KOPT-K1 (cell line): ENCODE measurements around the gene SULT6B1.
"Not testable (repeated sequence)": the region's sequence is repeated elsewhere in the genome, so short reads cannot be mapped to it uniquely, and the experiment has no call there.

ENCODE experiments used
- H3K27ac ChIP-seq: fragments of 200-600 bp; sonication (generic); 2 replicates; pipeline ENCODE4 v1.5.1; 2016; ENCODE audit warnings: antibody characterized with exemption, mild to moderate bottlenecking, low read depth, low read length; ENCODE audit not compliant: poor library complexity, severe bottlenecking
- H3K36me3 ChIP-seq: fragments of 200-600 bp; sonication (generic); 2 replicates; pipeline ENCODE4 v1.5.1; 2017; ENCODE audit warnings: antibody characterized with exemption, mild to moderate bottlenecking, low read length, moderate library complexity; ENCODE audit not compliant: insufficient read depth
- H3K9me3 ChIP-seq: fragments of 200-600 bp; sonication (generic); 2 replicates; pipeline ENCODE4 v1.5.1; 2017; ENCODE audit warnings: antibody characterized with exemption, low read length, mild to moderate bottlenecking; ENCODE audit not compliant: insufficient read depth, poor library complexity, severe bottlenecking

SULT6B1 gene

DNA sequence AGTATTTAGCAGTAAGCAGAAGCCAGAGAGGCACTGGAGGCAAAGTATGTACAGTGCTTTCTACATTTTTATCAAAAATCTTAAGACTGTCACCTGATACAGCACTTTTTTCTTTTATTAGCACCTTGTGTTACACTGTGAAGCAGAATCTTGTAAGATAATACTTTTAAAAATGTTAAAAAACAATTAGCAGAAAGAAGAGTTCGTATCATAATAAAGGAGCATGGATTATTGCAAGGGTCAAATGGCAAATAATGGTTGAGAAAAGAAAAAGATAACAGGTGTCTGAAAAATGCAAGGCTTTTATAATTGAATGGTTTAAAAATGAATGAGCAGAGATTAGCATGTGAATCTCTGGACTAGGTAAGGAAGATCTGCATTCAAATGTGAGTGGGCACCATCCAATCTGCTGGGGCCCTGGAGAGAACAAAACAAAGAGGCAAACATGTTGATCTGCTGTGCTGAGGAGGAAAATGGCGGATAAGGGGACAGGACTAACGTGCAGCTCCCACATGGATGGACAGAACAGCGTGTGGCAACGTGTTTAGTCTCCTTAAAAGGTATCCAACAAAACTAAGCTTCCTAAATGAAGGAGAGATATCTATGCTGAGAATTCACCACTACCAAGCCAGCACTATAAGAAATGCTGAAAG lies 17.3 kb upstream of the SULT6B1 start:
- Histone ChIP-seq H3K27ac (no peak overlapping the region), H3K36me3 (peaks cover 100% of the 10 kb centered on the region), H3K9me3 (peaks cover 58% of the 10 kb centered on the region)

DNA sequence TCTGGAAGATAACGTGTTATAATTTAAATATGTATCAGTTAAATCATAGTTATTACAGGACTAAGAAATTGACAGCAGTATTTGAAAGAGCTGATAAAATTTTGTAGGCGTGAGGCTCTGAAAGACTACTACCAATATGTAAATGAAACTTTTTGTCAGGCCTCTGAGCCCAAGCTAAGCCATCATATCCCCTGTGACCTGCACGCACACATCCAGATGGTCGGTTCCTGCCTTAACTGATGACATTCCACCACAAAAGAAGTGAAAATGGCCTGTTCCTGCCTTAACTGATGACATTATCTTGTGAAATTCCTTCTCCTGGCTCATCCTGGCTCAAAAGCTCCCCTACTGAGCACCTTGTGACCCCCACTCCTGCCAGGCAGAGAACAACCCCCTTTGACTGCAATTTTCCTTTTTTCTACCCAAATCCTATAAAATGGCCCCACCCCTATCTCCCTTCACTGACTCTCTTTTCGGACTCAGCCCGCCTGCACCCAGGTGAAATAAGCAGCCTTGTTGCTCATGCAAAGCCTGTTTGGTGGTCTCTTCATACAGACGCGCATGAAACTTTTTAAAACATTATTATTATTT lies 16.7 kb upstream of the SULT6B1 start:
- Histone ChIP-seq H3K9me3 (peaks cover 58% of the 10 kb centered on the region), H3K36me3 (peaks cover 100% of the 10 kb centered on the region)
- not testable (repeated sequence) for H3K27ac ChIP-seq

DNA sequence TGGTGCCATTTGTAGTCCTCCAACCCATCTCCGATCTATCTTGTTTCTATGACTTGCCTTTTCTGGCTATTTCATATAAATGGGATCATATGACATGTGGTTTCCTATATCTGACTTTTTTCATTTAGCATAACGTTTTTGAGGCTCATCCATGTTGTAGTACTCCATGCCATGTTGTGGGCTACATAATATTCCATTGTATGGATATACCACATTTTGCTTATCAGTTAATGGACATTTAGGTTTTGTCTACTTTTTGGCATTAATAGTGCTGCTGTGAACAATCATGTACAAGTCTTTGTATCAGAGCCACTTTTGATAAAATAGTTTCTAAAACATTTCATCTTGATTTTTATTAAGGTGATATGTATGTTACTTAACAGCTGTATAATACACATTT lies 15.2 kb upstream of the SULT6B1 start:
- Histone ChIP-seq H3K9me3 (peaks cover 46% of the 10 kb centered on the region), H3K27ac (no peak overlapping the region), H3K36me3 (peaks cover 95% of the 10 kb centered on the region)

DNA sequence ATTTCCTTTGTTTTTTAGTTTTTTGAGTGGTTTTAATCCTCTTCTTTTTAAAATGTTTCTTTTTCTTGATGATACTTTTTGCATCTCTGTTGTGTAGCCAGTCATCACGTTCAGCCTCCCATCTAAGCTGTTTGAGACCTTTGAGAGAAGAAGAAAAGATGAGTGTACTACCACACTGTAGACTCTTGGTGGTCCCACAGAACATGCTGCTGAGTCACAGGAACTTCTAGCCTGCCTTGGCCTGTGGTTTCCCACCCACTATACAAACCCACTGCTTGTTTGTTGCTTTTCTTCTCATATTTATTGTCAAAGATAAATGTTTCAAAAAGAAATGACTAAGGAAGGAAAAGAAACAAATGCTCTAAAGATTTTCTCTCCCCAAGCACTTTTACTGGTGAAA lies 13.3 kb upstream of the SULT6B1 start:
- H3K9me3 ChIP-seq = peaks cover 26% of the 10 kb centered on the region
- no peak overlapping the region for H3K27ac ChIP-seq
- H3K36me3 ChIP-seq = peaks cover 81% of the 10 kb centered on the region

DNA sequence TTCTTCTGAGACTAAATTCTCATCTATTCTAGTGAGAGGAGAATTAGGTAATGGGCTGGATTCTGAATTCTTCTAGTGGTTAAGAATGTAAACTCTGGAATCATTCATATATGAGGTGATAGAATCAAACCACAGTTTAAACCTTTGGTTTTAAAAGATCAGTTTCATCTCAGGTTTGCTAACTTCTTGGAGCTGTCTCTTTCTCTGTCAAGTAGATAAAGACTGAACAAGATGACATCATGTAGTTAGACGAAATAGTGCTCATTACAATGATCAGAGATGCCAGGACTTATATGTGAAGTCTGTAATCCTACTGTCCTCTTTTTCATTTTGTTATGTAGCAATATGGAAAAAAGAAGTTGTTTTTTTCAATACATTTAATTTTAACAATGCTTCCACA lies 12.7 kb upstream of the SULT6B1 start:
- Histone ChIP-seq H3K9me3 (peaks cover 21% of the 10 kb centered on the region), H3K27ac (no peak overlapping the region), H3K36me3 (peaks cover 75% of the 10 kb centered on the region)

DNA sequence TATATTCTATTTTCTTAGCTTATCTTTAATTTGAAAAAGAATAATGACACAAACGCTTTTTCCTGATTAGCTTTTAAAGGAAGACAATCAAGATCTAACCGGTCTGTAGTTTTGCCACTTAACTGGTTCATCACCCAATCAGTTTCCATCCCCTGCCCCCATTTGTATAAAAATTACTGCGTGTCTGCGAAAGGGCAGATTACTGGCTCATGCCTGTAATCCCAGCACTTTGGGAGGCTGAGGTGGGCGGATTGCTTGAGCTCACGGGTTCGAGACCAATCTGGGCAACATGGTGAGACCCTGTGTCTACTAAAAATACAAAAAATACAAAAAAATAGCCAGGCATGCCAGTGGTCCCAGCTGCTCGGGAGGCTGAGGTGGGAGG lies 10.2 kb upstream of the SULT6B1 start:
- Histone ChIP-seq H3K9me3 (peaks cover 4% of the 10 kb centered on the region), H3K27ac (no peak overlapping the region), H3K36me3 (peaks cover 50% of the 10 kb centered on the region)

DNA sequence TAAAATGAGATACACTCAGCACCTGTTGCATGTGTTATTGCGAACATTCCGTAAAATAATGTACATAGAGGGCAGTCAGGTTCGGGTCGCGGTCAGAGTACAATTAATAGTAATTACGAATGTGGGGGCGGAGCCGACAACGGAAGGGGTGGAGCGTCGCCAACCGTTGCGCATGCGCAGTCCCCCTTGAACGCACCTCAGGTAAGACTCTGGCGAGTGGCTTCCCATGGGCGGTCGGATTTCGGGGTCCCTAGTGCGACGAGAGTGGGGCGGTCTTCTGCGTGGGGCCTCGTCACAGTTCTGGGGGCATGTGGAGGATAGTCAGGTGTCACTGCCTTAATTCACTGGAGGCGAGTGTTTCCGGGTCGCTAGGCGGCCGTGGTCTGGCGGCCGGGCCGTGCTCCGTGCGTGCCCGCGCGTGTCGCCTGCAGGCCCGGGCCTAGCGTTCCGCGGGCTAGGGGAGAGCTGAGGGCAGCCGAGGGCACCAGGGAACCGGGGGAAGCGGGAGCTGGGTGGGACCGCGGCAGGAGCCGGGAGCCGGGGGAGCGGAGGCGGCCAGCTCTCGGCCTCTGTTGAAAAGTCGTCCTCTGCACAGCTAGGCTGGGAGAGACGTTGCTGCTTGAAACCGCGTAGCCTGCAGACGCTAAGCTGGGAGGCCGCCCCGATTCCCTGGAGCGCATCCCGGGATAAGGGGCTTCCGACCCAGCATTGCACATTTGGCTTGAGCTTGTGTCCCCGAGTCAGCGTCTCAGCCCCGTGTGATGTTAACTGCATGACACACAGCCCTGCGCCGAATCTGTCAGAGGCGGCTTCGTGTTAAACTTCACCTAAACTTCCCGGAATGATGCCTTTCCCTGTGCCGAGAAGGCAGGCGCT lies 8.1 kb upstream of the SULT6B1 start, which contains the start of gene CEBPZOS:
Gene CEBPZOS, plus strand, starts transcription at position 177 of the 876 bp plus-strand sequence. CDS start 3,209 bp downstream, outside the sequence.
- Histone ChIP-seq H3K27ac (peak within 1 kb of the TSS; percentile 68), H3K9me3 (no peaks in the 10 kb centered on the region), H3K36me3 (peaks cover 29% of the 10 kb centered on the region)

DNA sequence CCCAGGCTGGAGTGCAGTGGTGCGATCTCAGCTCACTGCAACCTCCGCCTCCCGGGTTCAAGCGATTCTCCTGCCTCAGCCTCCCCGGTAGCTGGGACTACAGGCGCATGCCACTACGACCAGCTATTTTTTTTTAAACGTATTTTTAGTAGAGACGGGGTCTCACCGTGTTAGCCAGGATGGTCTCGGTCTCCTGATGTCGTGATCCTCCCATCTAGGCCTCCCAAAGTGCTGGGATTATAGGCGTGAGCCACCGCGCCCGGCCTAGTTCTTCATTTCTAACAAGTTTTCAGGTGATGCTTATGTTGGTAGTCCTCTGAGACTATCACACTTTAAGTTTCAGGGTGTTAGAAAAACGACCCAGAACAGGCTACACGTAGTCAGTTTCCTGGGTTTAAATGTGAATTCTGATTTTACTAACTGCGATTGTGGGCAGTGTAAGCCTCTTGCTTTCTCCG lies 7.4 kb upstream of the SULT6B1 start:
- Histone ChIP-seq H3K27ac (peak overlapping the region; percentile 68), H3K36me3 (peaks cover 22% of the 10 kb centered on the region)
- not testable (repeated sequence) for H3K9me3 ChIP-seq

DNA sequence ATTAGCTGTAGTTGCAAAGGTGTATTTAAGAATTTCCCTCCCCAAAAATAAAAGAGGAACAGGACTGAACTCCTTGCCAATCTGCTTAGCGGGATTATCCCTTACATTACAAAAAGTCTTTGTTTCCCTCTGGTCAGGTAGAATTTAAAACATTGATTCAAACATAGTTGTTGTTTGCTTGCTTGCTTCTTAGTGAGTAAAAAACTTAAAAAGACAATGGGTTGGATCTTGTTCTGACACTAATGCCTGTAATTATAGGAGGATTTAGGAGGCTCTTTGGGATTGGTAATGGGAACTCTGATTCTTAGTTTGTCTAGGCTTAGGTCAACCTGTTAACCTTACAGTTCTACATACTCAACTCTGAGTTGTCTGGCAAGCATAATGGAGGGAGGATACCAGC lies 4.1 kb upstream of the SULT6B1 start:
- no peaks in the 10 kb centered on the region for H3K9me3 ChIP-seq
- H3K27ac ChIP-seq = no peak overlapping the region
- no peaks in the 10 kb centered on the region for H3K36me3 ChIP-seq

DNA sequence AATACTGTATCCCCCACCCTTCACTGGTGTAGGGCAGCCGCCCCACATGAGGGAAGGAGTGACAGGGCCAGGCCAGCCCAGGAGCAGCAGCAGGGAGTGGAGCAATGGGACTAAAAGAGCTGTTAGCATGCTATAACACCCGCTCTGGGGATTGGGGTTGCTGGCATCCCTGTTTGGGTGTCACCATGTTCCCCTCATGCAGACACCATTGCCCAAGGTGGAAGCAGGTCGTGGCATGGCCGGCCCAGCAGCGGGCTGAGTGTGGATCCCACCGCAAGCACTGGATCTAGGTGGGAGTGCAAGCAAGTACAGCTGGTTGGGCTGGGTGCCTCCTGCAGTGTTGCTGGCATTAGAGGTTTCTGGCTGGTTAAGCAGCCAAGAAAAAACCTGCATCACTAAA lies 3.3 kb upstream of the SULT6B1 start:
- Histone ChIP-seq H3K36me3 (no peaks in the 10 kb centered on the region), H3K9me3 (no peaks in the 10 kb centered on the region), H3K27ac (no peak overlapping the region)

DNA sequence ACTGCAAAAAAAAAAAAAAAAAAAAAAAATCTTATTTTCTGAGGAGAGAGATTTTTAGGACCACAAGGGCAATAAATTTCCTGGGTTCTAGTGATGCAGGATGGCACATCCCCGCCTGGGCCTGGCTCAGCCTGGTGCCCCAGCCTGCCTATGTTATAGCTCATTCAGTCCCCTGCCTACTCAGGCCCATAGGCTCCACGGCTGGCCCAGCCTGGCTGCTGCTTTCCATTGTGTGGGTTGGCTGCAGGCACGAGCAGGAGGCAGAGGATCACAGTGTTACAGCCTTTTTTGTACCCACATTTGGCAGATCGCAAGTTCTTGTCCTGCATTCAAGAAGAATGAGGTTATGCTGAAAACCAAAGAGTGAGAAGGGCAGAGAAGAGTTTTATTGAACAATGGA lies 2.8 kb upstream of the SULT6B1 start:
- no peaks in the 10 kb centered on the region for H3K9me3 ChIP-seq
- no peaks in the 10 kb centered on the region for H3K36me3 ChIP-seq
- no peak overlapping the region for H3K27ac ChIP-seq

DNA sequence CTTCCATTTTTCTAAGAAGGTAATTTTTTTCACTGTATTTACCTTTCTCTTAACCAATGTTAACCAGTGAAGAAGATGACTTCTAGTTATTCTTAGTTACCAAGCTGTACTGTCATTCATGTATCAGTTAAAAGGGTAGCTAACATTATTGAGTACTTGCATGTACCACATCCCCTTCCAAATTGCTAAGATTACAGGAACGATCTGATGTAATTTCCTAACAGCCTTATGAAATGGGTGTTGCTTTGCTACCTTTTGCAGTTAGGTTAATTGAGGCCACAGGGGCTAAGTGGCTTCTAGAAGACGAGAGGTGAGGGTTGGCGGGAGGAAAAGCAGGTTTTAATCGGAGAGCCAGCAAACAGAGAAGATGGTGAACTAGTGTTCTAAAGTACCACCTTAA lies 1.8 kb upstream of the SULT6B1 start:
- Histone ChIP-seq H3K36me3 (no peaks in the 10 kb centered on the region), H3K9me3 (no peaks in the 10 kb centered on the region), H3K27ac (no peak overlapping the region)

DNA sequence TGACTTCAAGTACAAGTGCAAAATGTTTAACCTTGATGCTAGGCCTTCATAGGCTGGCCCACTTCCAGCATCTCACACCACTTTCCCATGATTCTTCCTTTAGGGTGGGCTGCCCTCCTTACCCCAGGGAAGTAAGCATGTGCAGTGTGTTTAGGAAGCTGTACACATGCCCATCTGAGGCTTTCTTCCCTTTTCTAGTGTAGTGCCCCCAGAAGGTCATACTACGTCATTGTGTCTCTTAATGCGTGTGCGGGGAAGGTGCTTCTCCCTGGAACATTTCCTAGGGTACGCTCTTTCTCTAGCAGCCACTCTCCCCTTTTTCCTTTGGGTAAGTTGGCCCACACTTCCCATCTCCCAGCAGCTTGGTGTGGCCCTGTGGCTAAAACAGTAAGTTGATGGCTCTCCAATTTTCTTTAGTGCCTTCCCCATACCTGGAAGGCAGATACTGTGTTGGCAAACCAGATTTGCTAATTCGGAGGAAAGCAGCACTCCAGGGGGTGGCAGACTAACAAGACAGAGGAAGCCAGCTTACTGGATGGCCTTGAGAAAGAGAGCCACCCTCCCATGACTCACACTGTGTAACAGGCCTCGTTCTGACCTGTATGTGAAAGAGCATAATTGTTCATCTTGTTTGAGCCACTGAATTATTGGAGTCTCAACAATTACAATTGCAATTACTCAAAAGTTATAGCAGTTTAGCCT lies 1.1 kb upstream of the SULT6B1 start:
- Histone ChIP-seq H3K9me3 (no peaks in the 10 kb centered on the region), H3K27ac (no peak overlapping the region), H3K36me3 (no peaks in the 10 kb centered on the region)

DNA sequence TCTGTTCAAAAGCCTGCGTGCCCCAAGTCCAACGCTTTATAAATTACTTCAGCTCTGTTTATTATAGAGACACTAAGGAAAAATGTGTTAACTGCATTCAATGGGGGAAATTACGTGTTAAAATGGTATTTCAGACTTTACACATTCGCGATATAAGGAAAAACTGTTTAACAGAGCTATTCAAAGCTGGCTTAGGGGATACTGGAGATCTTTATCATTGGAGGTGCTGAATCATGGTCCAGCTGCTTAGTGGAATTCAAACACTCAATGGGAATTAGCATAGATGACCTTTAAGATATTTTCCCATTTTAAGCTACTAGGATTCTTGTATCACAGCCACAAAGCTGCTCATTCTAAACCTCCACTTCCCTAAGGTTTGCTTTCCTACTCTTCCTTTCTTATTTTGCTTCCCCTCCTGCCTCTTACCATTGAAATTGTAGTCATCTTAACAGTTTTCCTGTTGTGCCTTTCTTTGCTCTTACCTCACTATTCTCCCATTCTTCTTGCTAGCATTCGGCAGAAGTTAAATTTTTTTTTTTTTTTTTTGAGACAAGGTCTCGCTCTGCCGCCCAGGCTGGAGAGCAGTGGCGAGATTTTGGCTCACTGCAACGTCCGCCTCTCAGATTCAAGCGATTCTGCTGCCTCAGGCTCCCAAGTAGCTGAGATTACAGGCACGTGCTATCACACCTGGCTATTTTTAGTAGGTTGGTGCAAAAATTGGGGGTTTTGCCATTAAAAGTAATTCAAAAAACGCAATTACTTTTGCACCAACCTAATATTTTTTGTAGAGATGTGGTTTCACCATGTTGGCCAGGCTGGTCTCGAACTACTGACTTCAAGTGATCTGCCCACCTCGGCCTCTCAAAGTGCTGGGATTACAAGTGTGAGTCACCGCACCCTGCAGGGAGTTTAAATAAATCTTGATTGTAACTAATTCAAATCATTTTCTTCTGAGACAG lies 6.5 kb downstream of the SULT6B1 start:
- no peaks in the 10 kb centered on the region for H3K36me3 ChIP-seq
- H3K27ac ChIP-seq = no peak overlapping the region
- H3K9me3 ChIP-seq = no peaks in the 10 kb centered on the region
